RCC 7860 (cell line): ENCODE results near the gene MMP3.
A peak's percentile ranks its signal among the peaks of the same experiment; 100 is the strongest.

Experiments
- DNase-seq: peaks from one replicate; pipeline ENCODE4 v3.0.0-alpha.2; 2015; ENCODE audit warnings: low spot score
- FAIRE-seq: peaks from 2 replicates; lab custom pipeline; 2012; peaks lifted over from hg19 to GRCh38; lab: Jason Lieb, UNC

MMP3 gene

DNA sequence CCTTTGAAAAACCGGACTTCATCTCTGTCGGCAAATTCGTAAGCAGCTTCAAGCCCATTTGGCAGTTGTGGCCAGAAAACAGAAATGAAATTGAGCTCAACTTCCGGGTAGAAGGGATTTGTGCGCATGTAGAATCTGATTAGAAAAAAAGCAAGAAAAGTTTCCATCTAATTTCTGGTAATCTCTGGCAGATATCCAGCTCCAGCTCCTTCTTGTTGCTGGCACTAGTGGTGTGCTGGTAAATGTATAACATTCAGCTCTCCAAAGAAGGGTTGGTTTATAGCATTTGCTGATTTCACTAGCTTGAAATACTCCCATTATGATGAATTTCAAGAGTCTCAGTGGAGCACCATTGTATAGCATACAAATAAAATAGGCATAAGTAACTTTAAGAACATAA is 50.8 kb downstream of the MMP3 start:
- DNase-seq = no peak
- no peak for FAIRE-seq

DNA sequence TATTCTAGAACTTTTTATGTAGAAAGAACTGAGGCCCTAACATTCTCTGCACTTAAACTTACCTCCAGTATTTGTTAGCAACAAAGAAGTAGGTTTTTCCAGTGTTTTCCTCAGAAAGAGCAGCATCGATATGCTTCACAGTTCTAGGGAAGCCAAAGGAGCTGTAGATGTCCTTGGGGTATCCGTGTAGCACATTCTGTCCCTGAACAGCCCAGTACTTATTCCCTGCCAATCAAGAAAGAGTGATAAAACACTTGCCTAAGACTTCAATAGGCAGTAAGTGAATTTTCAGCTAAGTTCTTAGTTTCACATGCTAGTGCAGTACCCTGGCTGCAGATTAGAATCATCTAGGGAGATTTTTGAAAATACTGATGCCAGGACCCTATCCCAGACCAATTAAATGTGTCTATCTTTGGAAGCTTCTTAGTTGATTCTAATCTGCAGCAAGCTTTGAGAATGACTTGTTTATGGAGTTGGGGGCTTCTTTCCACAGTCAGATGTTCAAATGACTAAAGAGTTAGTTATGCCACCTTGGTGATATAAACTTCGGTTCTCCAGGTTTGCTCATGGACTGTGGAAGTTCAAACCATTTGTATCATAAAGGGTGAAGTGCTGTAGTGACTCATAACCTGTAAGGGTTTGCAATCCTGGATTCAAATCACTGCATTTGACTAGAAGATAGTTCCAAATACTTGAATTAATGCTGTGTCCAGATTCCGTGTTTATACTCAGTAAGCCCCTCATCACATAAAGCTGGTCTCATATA is 52.0 kb downstream of the MMP3 start:
- peak; percentile 65 for DNase-seq
- FAIRE-seq = peak; percentile 55

DNA sequence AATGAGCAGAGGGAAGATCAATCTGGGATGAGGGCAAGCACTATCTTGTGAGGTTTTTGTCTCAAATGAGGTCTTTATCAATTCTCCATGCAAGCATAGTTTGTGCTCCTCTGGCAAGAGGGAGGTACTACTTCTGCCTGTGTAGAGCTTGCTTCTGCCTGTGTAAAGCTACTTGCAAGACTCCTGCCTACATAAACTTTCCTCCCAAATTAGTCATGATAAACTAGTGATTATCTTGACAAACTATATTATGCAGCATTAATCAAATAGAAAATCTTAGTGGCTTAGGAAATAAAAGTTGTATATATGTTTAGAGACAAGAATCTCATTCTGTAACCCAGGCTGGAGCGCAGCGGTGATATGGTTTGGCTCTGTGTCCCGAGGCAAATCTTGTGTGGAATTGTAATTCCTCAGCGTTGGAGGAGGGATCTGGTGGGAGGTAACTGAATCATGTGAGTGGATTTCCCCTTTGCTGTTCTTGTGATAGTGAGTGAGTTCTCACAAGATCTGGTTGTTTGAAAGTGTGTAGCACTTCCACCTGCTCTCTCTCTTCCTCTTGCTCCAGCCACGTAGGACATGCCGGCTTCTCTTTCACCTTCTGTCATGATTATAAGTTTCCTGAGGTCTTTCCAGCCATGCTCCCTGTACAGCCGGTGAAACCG is 54.9 kb downstream of the MMP3 start:
- DNase-seq = no peak
- no peak for FAIRE-seq
